GM23338 (cell line): Measurements from ENCODE around the gene EXOC3. TPM values are rescaled to one million over a fixed set of nuclear protein-coding genes. Genes with fewer than 3 reads are reported as not detected.

Experiments
- ATAC-seq: fragments of 200-7000 bp; cut with Tn5 transposase; 3 replicates; pipeline ENCODE4 v1.9.1; 2020
- DNase-seq: peaks from one replicate; pipeline ENCODE4 v3.0.0-alpha.2; 2015; ENCODE audit warnings: low spot score
- H2AFZ ChIP-seq: fragments of 200-600 bp; sonication (generic); 2 replicates; pipeline ENCODE4 v1.8.0; 2016; ENCODE audit warnings: antibody characterized with exemption, mild to moderate bottlenecking, moderate library complexity
- H3F3A ChIP-seq: fragments of 200-600 bp; sonication (generic); replicated peaks from 2 replicates; pipeline ENCODE4 v1.8.0; 2017; ENCODE audit warnings: antibody characterized with exemption, mixed run types, low read depth
- H3K27ac ChIP-seq: fragments of 200-600 bp; sonication (generic); 2 replicates; pipeline ENCODE4 v1.6.1; 2016; ENCODE audit warnings: low read depth
- H3K27me3 ChIP-seq: fragments of 200-600 bp; sonication (generic); 2 replicates; pipeline ENCODE4 v1.8.0; 2016; ENCODE audit warnings: mild to moderate bottlenecking, mixed run types, moderate library complexity; ENCODE audit not compliant: insufficient read depth
- H3K36me3 ChIP-seq: fragments of 200-600 bp; sonication (generic); 2 replicates; pipeline ENCODE4 v1.8.0; 2016; ENCODE audit warnings: mild to moderate bottlenecking; ENCODE audit not compliant: insufficient read depth
- H3K4me1 ChIP-seq: fragments of 200-600 bp; sonication (generic); 2 replicates; pipeline ENCODE4 v1.8.0; 2016; ENCODE audit warnings: mild to moderate bottlenecking, moderate library complexity; ENCODE audit not compliant: insufficient read depth
- H3K4me2 ChIP-seq: fragments of 200-600 bp; sonication (generic); 2 replicates; pipeline ENCODE4 v1.7.1; 2017; ENCODE audit warnings: mixed run types
- H3K4me3 ChIP-seq: fragments of 200-600 bp; sonication (generic); 2 replicates; pipeline ENCODE4 v1.6.1; 2016; ENCODE audit warnings: mixed run types
- H3K79me2 ChIP-seq: fragments of 200-600 bp; sonication (generic); replicated peaks from 2 replicates; pipeline ENCODE4 v1.8.0; 2017; ENCODE audit warnings: mild to moderate bottlenecking; ENCODE audit not compliant: insufficient read depth
- H3K9me2 ChIP-seq: fragments of 200-600 bp; sonication (generic); 2 replicates; pipeline ENCODE4 v1.8.0; 2017; ENCODE audit not compliant: insufficient read depth
- H4K20me1 ChIP-seq: fragments of 200-600 bp; sonication (generic); replicated peaks from 2 replicates; pipeline ENCODE4 v1.8.0; 2017; ENCODE audit warnings: mild to moderate bottlenecking; ENCODE audit not compliant: insufficient read depth
- H3K27ac Mint-ChIP-seq: 2 replicates; pipeline ENCODE4 v1.8.0; 2020; ENCODE audit warnings: inconsistent platforms, mild to moderate bottlenecking, moderate library complexity, mixed read lengths
- H3K27me3 Mint-ChIP-seq: 3 replicates; pipeline ENCODE4 v1.8.0; 2022; ENCODE audit warnings: low read depth, mild to moderate bottlenecking, moderate library complexity, mixed read lengths, inconsistent platforms; ENCODE audit not compliant: insufficient read depth, poor library complexity
- H3K36me3 Mint-ChIP-seq: 3 replicates; pipeline ENCODE4 v1.8.0; 2021; ENCODE audit warnings: low read depth, mild to moderate bottlenecking, inconsistent platforms, moderate library complexity, mixed read lengths
- H3K4me1 Mint-ChIP-seq: 3 replicates; pipeline ENCODE4 v1.8.0; 2020; ENCODE audit warnings: mild to moderate bottlenecking, inconsistent platforms, mixed read lengths
- H3K4me3 Mint-ChIP-seq: 3 replicates; pipeline ENCODE4 v1.8.0; 2021; ENCODE audit warnings: moderate library complexity, mild to moderate bottlenecking, inconsistent platforms, mixed read lengths
- H3K9me3 Mint-ChIP-seq: 3 replicates; pipeline ENCODE4 v1.8.0; 2020; ENCODE audit warnings: moderate library complexity, mild to moderate bottlenecking, inconsistent platforms, mixed read lengths
- CREB1 ChIP-seq: fragments of 250-450 bp; sonication (Bioruptor Pico); IDR thresholded peaks from 2 replicates; pipeline ENCODE4 v1.5.0; 2020; ENCODE audit warnings: low read depth, mild to moderate bottlenecking, moderate library complexity
- EZH2phosphoT487 ChIP-seq: fragments of 200-600 bp; sonication (generic); IDR thresholded peaks from one replicate; pipeline ENCODE4 v1.8.1; 2018; ENCODE audit warnings: antibody characterized with exemption; ENCODE audit not compliant: unreplicated experiment
- JUNB ChIP-seq: IDR thresholded peaks from one replicate; pipeline ENCODE4 v1.6.1; 2016; ENCODE audit warnings: antibody characterized with exemption; ENCODE audit not compliant: unreplicated experiment
- NANOG ChIP-seq: IDR thresholded peaks from 2 replicates; pipeline ENCODE4 v1.6.1; 2016; ENCODE audit warnings: antibody characterized with exemption, borderline replicate concordance
- POLR2AphosphoS5 ChIP-seq: IDR thresholded peaks from 2 replicates; pipeline ENCODE4 v1.6.1; 2016; ENCODE audit warnings: antibody characterized with exemption, low read depth
- STAT1 ChIP-seq: IDR thresholded peaks from one replicate; pipeline ENCODE4 v1.6.1; 2016; ENCODE audit warnings: antibody characterized with exemption; ENCODE audit not compliant: unreplicated experiment
- ZNF114 ChIP-seq: fragments of 250-450 bp; sonication (Bioruptor Pico); IDR thresholded peaks from 2 replicates; pipeline ENCODE4 v1.5.0; 2020; ENCODE audit warnings: mild to moderate bottlenecking, moderate library complexity
- ZNF331 ChIP-seq: fragments of 250-450 bp; sonication (Bioruptor Pico); IDR thresholded peaks from 2 replicates; pipeline ENCODE4 v1.5.0; 2020; ENCODE audit warnings: low read depth, mild to moderate bottlenecking, moderate library complexity
- polyA plus RNA-seq: library from polyadenylated mRNA; unstranded; fragments of >200 nt; fragmentation: Nextera tagmentation; extraction: Ambion mirVana; gene quantifications from 2 replicates; pipeline ENCODE4 v1.2.1, GENCODE V29; 2016
- total RNA-seq: library from RNA; depleted of rRNA; stranded (reverse); fragments of >200 nt; shearing (Covaris generic); gene quantifications from 2 replicates; pipeline ENCODE4 v1.2.3, GENCODE V29; 2014
- TF ChIP-seq, protein P1 (sequence below), 2 experiments: fragments of 200-600 bp in 1 of 2; sonication (generic) in 1 of 2; conservative IDR thresholded peaks; 2 replicates each; pipeline versions ENCODE4 v1.5.1 to v1.6.1; 2016 to 2017; ENCODE audit warnings: antibody characterized with exemption in 2 of 2, low read depth in 2 of 2, mild to moderate bottlenecking in 2 of 2, moderate library complexity in 1 of 2
- TF ChIP-seq, protein P2 (sequence below): IDR thresholded peaks from 2 replicates; pipeline ENCODE4 v1.6.1; 2016; ENCODE audit warnings: antibody characterized with exemption
- TF ChIP-seq, protein P3 (sequence below): IDR thresholded peaks from one replicate; pipeline ENCODE4 v1.6.1; 2018; ENCODE audit warnings: antibody characterized with exemption; ENCODE audit not compliant: unreplicated experiment
- TF ChIP-seq, protein P4 (sequence below): fragments of 250-450 bp; sonication (Bioruptor Pico); IDR thresholded peaks from 2 replicates; pipeline ENCODE4 v1.5.0; 2020; ENCODE audit warnings: mild to moderate bottlenecking, moderate library complexity

Gene EXOC3
- total and polyA plus RNA-seq, 2 experiments from 2014 or later, result 13.4 to 31.6 TPM

DNA sequence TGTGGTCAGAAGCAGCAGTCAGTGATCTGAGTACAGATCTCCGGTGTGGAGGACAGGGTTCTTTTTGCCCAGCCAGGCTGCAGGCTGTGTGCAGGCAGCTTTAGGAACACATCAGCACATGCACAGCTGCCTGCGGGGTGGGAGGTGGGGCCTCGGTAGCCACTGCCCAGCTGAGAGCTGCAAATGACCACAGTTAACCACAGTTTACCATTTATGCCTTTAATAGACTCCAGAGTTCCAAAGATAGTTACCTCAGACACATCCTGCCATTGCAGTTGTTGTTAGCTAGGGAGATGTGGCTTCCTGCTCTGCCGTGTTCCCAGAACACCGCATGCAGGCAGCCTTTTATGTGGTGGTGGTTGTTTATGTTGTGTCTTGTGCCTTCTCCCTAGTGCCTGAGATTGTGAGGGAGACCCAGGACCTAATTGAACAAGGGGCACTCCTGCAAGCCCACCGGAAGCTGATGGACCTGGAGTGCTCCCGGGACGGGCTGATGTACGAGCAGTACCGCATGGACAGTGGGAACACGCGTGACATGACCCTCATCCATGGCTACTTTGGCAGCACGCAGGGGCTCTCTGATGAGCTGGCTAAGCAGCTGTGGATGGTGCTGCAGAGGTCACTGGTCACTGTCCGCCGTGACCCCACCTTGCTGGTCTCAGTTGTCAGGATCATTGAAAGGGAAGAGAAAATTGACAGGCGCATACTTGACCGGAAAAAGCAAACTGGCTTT, 10.2 kb downstream of the EXOC3 start:
- H3K27ac ChIP-seq, result no peak overlapping the region
- Mint-ChIP-seq H3K27ac (no peak overlapping the region), H3K4me3 (no peak overlapping the region), H3K36me3 (peaks cover 64% of the 10 kb centered on the region), H3K4me1 (peaks cover 14% of the 10 kb centered on the region), H3K27me3 (peaks cover 3% of the 10 kb centered on the region), H3K9me3 (no peaks in the 10 kb centered on the region; the same call in 2 of the 3 replicates)
- H3K36me3 ChIP-seq, result peaks cover 20% of the 10 kb centered on the region
- DNase-seq (no peak), ATAC-seq (no peak)
- H3K4me2 ChIP-seq, result no peak overlapping the region
- H3K9me2 ChIP-seq, result no peaks in the 10 kb centered on the region
- H3F3A ChIP-seq, result no peaks in the 10 kb centered on the region
- no peak overlapping the region for H2AFZ ChIP-seq
- peaks cover 30% of the 10 kb centered on the region for H3K79me2 ChIP-seq
- H3K27me3 ChIP-seq, result no peaks in the 10 kb centered on the region
- no peak overlapping the region for H3K4me3 ChIP-seq
- no peak for TF ChIP-seq JUNB
- TF ChIP-seq, protein P1, sequence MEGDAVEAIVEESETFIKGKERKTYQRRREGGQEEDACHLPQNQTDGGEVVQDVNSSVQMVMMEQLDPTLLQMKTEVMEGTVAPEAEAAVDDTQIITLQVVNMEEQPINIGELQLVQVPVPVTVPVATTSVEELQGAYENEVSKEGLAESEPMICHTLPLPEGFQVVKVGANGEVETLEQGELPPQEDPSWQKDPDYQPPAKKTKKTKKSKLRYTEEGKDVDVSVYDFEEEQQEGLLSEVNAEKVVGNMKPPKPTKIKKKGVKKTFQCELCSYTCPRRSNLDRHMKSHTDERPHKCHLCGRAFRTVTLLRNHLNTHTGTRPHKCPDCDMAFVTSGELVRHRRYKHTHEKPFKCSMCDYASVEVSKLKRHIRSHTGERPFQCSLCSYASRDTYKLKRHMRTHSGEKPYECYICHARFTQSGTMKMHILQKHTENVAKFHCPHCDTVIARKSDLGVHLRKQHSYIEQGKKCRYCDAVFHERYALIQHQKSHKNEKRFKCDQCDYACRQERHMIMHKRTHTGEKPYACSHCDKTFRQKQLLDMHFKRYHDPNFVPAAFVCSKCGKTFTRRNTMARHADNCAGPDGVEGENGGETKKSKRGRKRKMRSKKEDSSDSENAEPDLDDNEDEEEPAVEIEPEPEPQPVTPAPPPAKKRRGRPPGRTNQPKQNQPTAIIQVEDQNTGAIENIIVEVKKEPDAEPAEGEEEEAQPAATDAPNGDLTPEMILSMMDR (conservative IDR thresholded peaks at IDR 0.05; ENCODE audit: low read depth in 2 of 2), result no peak
- TF ChIP-seq, protein P2, sequence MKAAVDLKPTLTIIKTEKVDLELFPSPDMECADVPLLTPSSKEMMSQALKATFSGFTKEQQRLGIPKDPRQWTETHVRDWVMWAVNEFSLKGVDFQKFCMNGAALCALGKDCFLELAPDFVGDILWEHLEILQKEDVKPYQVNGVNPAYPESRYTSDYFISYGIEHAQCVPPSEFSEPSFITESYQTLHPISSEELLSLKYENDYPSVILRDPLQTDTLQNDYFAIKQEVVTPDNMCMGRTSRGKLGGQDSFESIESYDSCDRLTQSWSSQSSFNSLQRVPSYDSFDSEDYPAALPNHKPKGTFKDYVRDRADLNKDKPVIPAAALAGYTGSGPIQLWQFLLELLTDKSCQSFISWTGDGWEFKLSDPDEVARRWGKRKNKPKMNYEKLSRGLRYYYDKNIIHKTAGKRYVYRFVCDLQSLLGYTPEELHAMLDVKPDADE, result no peak
- TF ChIP-seq, protein P3, sequence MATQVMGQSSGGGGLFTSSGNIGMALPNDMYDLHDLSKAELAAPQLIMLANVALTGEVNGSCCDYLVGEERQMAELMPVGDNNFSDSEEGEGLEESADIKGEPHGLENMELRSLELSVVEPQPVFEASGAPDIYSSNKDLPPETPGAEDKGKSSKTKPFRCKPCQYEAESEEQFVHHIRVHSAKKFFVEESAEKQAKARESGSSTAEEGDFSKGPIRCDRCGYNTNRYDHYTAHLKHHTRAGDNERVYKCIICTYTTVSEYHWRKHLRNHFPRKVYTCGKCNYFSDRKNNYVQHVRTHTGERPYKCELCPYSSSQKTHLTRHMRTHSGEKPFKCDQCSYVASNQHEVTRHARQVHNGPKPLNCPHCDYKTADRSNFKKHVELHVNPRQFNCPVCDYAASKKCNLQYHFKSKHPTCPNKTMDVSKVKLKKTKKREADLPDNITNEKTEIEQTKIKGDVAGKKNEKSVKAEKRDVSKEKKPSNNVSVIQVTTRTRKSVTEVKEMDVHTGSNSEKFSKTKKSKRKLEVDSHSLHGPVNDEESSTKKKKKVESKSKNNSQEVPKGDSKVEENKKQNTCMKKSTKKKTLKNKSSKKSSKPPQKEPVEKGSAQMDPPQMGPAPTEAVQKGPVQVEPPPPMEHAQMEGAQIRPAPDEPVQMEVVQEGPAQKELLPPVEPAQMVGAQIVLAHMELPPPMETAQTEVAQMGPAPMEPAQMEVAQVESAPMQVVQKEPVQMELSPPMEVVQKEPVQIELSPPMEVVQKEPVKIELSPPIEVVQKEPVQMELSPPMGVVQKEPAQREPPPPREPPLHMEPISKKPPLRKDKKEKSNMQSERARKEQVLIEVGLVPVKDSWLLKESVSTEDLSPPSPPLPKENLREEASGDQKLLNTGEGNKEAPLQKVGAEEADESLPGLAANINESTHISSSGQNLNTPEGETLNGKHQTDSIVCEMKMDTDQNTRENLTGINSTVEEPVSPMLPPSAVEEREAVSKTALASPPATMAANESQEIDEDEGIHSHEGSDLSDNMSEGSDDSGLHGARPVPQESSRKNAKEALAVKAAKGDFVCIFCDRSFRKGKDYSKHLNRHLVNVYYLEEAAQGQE, result no peak
- no peak for TF ChIP-seq EZH2phosphoT487
- TF ChIP-seq POLR2AphosphoS5, result no peak
- no peak for TF ChIP-seq NANOG
- TF ChIP-seq CREB1 (CRISPR knock-in tag), result no peak
- TF ChIP-seq, protein P4, sequence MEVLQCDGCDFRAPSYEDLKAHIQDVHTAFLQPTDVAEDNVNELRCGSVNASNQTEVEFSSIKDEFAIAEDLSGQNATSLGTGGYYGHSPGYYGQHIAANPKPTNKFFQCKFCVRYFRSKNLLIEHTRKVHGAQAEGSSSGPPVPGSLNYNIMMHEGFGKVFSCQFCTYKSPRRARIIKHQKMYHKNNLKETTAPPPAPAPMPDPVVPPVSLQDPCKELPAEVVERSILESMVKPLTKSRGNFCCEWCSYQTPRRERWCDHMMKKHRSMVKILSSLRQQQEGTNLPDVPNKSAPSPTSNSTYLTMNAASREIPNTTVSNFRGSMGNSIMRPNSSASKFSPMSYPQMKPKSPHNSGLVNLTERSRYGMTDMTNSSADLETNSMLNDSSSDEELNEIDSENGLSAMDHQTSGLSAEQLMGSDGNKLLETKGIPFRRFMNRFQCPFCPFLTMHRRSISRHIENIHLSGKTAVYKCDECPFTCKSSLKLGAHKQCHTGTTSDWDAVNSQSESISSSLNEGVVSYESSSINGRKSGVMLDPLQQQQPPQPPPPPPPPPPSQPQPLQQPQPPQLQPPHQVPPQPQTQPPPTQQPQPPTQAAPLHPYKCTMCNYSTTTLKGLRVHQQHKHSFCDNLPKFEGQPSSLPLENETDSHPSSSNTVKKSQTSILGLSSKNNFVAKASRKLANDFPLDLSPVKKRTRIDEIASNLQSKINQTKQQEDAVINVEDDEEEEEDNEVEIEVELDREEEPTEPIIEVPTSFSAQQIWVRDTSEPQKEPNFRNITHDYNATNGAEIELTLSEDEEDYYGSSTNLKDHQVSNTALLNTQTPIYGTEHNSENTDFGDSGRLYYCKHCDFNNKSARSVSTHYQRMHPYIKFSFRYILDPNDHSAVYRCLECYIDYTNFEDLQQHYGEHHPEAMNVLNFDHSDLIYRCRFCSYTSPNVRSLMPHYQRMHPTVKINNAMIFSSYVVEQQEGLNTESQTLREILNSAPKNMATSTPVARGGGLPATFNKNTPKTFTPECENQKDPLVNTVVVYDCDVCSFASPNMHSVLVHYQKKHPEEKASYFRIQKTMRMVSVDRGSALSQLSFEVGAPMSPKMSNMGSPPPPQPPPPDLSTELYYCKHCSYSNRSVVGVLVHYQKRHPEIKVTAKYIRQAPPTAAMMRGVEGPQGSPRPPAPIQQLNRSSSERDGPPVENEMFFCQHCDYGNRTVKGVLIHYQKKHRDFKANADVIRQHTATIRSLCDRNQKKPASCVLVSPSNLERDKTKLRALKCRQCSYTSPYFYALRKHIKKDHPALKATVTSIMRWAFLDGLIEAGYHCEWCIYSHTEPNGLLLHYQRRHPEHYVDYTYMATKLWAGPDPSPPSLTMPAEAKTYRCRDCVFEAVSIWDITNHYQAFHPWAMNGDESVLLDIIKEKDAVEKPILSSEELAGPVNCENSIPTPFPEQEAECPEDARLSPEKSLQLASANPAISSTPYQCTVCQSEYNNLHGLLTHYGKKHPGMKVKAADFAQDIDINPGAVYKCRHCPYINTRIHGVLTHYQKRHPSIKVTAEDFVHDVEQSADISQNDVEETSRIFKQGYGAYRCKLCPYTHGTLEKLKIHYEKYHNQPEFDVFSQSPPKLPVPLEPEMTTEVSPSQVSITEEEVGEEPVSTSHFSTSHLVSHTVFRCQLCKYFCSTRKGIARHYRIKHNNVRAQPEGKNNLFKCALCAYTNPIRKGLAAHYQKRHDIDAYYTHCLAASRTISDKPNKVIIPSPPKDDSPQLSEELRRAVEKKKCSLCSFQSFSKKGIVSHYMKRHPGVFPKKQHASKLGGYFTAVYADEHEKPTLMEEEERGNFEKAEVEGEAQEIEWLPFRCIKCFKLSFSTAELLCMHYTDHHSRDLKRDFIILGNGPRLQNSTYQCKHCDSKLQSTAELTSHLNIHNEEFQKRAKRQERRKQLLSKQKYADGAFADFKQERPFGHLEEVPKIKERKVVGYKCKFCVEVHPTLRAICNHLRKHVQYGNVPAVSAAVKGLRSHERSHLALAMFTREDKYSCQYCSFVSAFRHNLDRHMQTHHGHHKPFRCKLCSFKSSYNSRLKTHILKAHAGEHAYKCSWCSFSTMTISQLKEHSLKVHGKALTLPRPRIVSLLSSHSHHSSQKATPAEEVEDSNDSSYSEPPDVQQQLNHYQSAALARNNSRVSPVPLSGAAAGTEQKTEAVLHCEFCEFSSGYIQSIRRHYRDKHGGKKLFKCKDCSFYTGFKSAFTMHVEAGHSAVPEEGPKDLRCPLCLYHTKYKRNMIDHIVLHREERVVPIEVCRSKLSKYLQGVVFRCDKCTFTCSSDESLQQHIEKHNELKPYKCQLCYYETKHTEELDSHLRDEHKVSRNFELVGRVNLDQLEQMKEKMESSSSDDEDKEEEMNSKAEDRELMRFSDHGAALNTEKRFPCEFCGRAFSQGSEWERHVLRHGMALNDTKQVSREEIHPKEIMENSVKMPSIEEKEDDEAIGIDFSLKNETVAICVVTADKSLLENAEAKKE, result no peak
- TF ChIP-seq ZNF114 (CRISPR knock-in tag), result no peak
- TF ChIP-seq ZNF331 (CRISPR knock-in tag), result no peak
- no peak for TF ChIP-seq STAT1
- H4K20me1 ChIP-seq, result peaks cover 4% of the 10 kb centered on the region; the same call in 1 of the 2 replicates
- H3K4me1 ChIP-seq, result peaks cover 4% of the 10 kb centered on the region
